HG03439 (cell line): ENCODE data around the gene SMPD4.
"Not testable (repeated sequence)": the region's sequence is repeated elsewhere in the genome, so short reads cannot be mapped to it uniquely, and the experiment has no call there.

ENCODE experiments used
- ATAC-seq: cut with Tn5 transposase; IDR thresholded peaks from one replicate; pipeline ENCODE4 v1.9.1; 2021; ENCODE audit warnings: mild to moderate bottlenecking, moderate library complexity; ENCODE audit not compliant: unreplicated experiment

Gene SMPD4

DNA sequence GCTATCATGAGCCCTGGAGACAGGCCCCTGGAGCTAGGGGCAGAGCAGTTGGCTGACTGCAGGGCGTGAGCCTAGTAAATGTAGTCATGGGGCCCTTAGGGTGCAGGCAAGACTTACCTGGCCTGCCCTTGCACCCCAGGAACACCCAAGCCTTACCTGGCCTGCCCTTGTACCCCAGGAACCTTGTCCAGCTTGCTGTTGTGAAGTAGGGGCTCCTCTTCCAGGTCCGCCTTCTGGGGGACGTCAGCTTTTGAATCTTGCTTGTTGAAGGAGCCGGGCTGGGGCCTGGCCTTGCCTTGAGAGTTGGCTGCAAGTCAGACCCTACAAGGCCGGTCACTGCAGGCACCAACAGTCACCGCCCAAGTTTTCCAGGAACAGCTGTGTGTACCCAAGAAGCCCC, 40.4 kb downstream of the SMPD4 start:
- ATAC-seq, result not testable (repeated sequence)

DNA sequence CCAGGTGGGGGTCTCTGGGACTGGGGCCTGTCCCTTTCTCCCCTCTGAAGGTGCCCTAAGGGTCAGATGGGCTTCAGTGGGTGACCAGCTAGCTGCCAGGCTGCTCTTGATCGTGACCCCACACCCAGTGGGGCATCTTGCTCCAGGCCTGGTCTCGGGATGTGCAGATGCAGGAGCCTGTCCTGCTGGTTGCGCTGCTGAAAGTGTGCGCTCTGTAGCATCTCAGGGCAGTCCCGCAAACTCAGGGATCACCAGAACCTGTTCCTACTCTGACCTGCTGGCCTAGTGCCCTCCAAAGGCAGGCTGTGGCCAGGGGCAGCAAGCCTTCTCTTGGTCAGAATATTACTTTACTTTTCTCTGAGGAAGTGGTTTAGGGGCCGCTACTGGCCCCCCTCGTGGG, 40.9 kb downstream of the SMPD4 start:
- not testable (repeated sequence) for ATAC-seq

DNA sequence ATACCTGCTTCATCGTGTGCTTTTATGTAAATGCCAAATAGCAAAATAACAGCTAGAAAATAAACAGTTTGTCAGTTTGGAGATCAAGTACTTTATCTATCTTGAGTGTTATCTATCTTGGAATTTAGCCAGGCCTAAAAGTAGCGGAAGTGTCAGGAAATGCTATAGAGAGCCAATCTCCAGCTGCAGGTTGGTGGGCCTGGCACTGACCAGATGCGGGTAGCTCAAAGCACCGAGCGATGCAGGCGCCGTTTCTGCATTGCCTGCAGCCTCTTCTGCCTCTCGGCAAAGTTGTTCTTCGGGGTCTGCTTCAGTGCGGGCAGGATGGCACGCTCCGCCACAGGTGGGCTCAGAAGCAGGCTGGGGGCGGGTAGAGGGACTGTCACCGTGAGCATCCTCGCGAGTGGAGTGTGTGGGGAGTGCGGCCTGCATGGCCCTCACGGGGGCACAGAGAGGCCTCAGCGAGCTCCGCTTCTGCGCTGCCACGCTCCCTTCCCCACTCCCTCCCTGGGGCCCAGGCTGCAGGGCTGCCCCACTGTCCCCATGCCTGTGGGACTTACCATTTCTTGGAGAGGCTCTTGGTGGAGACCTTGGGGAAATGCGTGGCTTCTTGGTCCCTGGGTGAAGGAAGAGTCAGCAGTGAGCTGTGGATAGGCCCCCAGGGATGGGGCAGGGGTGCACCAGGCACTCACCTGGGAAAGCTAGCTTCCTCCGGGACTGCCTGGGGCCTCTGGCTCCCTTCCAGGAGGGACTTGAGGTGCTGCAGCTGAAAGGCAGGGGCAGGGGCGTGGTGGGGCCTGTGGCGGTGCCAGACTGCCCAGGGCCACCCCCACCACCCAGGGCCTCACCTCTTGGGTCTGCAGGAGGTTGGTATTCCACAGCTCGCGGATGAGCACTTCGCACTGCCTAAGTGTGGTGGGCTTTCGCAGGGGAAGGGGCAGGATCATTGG, 41.8 kb downstream of the SMPD4 start:
- not testable (repeated sequence) for ATAC-seq

DNA sequence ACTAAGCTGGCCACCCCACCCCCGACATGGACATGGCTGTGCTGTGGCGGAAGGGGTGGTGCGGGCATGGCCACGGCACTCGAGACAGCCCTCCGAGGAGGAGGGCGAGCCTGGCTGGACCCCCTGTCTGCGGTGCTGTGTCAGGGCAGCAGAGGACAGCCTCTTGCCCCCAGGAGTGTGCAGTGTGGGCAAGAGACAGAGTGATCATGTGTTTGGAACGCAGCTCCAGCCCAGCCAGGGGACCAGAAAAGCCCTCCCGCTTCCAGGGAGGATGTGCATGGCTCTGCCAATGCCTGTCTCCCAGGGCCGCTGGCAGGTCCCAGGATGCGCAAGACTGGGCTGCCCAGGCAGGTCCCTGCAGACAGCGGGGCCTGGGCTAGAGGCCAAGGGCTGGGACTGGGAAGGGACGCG, 42.6 kb downstream of the SMPD4 start:
- ATAC-seq, result not testable (repeated sequence)

DNA sequence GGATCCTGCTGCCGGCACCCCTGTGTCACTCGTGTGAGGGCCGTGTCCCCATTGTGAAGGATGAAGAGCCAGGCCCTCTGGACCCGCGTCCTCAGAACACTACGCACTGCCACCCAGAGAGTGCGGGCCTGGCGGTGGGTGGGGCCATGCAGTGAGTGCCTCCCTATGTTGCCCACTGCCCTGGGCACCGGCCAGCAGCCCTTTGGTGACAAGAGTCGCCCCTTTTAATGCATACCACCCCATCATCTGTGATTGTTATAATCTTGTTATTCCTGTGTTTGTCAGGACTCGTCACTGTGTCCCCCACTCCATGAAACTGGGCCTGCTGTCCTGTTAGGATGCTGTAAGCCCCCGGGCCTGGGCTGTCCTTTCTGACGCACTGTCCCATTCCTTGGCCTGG, 43.1 kb downstream of the SMPD4 start:
- ATAC-seq, result not testable (repeated sequence)

DNA sequence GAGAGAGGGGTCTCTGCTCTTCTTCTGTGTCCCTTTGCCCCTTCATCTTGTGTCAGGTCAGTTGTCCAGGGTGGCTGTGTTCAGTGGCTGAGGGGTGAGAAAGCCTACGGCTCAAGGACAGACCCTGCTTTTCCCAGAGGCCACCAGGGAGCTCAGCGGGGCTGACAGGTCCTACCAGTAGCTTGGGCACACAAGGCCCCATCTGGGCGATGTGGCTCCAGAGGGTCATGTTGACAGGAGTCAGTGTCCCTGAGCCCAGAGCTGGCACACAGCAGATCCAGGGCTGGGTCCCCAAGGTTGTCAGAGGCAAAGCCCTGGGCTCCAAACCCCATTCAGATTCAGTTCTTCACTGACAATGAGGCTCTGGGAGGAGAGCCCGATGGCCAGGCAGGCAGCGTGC, 44.3 kb downstream of the SMPD4 start:
- ATAC-seq, result not testable (repeated sequence)

DNA sequence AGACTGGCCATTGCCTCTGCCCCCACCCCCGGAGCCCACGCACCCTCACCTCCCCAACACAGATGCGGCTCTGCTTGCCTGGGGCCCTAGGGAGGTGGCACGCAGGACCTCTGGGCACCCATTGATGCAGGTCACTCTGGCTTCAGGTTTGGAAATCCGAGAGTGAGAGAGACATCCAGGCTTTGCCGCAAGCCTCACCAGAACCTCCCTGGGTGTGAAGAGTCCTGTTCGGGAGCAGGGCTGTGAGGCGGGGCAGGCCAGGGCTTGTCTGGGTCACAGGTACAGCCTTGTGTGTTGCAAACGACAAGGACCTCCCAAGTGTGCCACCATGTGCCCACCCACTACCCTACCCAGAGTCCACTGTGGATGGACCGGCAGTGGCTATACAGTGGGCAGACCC, 44.9 kb downstream of the SMPD4 start:
- not testable (repeated sequence) for ATAC-seq

DNA sequence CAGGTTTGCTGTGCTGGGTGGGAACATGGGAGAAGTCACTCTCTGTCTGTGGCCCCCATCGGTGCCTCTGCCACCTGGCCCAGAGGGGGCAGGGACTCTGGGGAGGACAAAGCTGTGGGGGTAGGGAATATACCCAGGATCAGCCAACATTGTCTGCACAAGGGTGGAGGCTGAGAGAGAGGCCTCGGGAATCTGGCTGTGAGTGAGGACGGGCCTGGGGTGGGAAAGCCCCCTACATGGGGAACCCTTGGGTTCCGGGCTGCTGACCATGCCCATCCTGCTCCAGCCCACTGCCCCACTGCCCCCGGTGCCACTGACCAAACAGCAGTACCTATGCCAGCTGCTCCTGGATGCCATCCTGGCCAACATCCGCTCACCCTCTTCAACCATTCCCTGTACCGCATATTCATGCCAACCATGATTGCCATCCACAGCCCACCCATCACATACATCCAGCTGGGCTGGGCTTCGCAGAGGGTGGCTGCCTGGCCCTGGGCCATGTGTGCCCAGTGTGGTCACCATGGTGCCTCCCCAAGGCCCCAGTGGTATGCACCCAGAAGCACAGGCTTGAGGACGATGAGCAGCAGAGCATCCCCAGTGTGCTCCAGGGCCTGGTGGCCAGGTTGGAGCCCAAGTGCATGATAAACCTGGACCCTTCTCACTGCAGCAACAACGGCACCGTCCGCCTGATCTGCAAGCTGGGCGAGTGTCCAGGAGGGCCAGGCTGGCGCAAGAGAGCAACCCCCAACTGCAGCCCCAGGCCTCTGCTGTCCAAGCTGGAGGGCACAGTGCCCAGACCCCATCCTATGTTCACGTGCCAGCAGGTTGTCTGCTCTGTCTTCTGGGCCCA, 45.5 kb downstream of the SMPD4 start:
- no peak for ATAC-seq

DNA sequence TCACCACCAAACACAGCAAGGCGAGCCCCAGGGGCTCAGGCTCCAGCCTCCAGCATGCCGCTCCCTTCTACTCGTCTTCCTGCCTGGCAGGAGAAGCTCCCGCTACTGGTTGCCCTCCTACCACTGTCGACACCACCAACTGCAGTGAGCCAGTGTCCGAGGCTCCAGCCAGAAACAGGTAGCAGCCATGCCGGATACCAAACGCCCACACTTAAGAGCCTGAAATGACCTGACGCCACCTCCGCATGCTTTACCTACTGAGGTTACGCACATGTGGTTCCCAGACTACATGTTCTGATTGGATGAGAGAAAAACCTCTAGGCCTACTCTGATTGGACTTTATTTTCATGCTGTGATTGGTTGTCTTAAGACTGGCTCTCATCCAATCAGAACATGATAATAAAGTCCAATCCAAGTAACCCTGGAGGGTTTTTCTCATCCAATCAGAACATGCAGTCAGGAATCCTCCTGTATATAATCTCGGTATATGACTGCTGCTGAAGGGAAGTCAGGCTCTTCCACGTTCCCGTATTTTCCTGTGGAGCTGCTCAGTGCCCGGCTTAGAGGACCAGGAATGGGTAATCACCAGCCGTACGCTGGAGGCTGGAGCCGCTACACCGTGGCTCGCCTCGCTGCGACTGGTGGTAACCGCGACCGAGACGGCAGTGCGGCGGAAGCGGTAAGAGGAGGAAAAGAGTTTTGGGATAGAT, 52.1 kb downstream of the SMPD4 start, which contains the start of gene POTEF:
POTEF (minus strand) TSS at position 103 of the 710 bp plus-strand sequence. CDS start 8,707 bp downstream, outside the sequence.
- not testable (repeated sequence) for ATAC-seq

DNA sequence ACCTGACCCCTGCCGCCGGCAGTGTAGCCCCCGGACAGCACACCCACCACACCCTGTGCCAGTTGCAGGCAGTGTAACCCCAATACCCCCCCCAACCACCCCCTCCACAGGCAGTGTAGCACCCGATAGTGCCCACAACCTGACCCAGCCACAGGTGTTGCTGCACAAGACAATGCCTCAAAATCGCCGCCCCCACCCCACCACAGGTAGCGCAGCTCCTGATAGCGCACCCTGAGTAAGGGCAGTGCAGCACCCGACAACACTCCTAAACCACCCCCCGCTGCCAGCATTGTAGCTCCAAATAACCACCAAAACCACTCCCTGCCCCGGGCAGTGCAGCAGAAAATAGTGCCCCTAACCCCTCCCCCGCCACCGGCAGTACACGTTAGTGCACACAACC, 52.9 kb downstream of the SMPD4 start:
- not testable (repeated sequence) for ATAC-seq

DNA sequence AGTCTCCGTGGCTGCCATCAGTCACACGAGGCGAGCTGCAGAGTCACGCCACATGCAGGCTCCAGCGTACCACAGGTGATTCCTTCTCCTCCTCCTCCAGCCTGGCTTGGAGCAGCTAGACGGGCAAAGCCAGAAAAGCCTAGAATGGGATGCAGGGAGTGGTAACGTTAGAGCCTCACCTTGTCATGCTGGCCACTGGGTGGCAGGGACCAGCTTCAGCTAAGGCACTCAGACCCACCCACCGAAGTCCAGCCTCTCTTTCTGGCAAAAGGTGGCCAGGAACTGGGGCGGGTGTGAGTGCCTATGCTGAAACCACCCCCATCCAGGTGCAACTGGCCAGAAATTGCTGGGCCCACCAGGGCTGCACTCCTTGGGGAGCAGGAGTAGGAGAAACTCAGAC, 53.7 kb downstream of the SMPD4 start:
- not testable (repeated sequence) for ATAC-seq

DNA sequence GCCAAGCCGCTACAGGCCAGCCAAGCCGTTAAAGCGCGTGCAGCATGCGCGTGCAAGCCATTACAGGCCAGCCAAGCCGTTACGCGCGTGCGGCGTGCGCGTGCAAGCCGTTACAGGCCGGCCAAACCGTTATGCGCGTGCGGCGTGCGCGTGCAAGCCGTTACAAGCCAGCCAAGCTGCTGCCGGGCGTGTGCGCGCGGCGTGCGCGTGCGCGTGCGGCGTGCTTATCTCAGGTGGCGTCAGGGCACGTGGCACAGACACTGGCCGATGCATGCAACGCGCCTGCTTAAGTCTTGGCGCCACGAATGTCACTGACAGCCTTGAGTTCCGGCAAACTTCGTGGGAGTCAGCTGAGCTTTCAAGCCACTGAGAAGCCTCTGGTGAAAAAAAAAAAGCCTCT, 60.5 kb downstream of the SMPD4 start:
- ATAC-seq, result not testable (repeated sequence)

DNA sequence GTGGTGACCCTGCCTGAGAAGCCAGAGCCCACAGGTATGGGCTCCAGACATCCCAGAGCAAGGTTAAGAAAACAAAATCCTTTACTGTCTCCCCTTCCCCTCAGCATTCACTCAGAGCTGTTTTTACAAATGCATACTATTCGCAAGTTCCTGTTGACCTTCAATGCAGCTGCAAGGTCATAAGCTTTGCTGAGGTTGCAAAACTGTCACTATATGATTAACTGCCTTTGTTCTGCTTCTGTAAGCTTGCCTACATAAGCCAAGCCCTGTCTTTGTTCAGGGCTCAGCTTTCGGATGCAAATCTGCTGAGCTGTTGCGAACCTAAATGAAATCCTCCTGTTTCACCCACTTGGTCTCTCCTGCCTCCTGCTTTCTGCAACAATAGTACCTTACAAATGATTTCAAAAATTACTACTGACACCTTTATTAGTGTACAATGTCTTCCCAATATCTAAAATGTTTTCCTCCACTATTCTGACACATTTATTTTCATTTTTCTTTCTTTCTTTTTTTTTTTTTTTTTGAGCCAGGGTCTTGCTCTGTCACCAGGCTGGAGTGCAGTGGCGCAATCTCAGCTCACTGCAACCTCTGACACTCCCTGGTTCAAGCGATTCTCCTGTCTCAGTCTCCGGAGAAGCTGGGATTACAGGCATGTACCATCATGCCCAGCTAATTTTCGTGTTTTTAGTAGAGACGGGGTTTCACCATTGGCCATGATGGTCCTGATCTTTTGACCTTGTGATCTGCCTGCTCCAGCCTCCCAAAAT, 78.6 kb downstream of the SMPD4 start:
- not testable (repeated sequence) for ATAC-seq
